A673 (cell line): Measurements from ENCODE around the gene LMNTD2. TPM values are rescaled to one million over a fixed set of nuclear protein-coding genes. Genes with fewer than 3 reads are reported as not detected.

Experiments used
- BruUV-seq: library from RNA; stranded (reverse); fragments of 400-500 nt; replicated peaks from 2 replicates; lab custom pipeline; 2021; lab: Mats Ljungman, UMichigan
- CTCF ChIA-PET: fragments of 300-600 bp; sonication (Branson Sonifier 250); formaldehyde crosslinking; loops from one replicate; lab custom pipeline; 2022; ENCODE audit warnings: antibody characterized with exemption; lab: Charles Lee
- POLR2A ChIA-PET: fragments of 300-600 bp; sonication (Branson Sonifier 250); formaldehyde crosslinking; loops from one replicate; lab custom pipeline; 2022; ENCODE audit warnings: antibody characterized with exemption; ENCODE audit not compliant: low non-redundant PET; lab: Charles Lee
- DNase-seq: peaks from one replicate; pipeline ENCODE4 v3.0.0-alpha.2; 2015; ENCODE audit warnings: low spot score
- H3K27ac ChIP-seq: fragments of 200-600 bp; sonication (generic); 2 replicates; pipeline ENCODE4 v1.5.1; 2016; ENCODE audit warnings: mixed run types, low read depth, mild to moderate bottlenecking, mixed read lengths, antibody characterized with exemption, low read length; ENCODE audit not compliant: poor library complexity, severe bottlenecking
- H3K27me3 ChIP-seq: fragments of 200-600 bp; sonication (generic); replicated peaks from 2 replicates; pipeline ENCODE4 v1.6.1; 2017; ENCODE audit warnings: mixed run types, low read depth, mild to moderate bottlenecking, mixed read lengths, antibody characterized with exemption, low read length; ENCODE audit not compliant: insufficient read depth, poor library complexity
- H3K36me3 ChIP-seq: fragments of 200-600 bp; sonication (generic); 2 replicates; pipeline ENCODE4 v1.6.1; 2016; ENCODE audit warnings: mixed run types, mild to moderate bottlenecking, mixed read lengths, antibody characterized with exemption, low read length; ENCODE audit not compliant: insufficient read depth, poor library complexity, severe bottlenecking
- H3K4me1 ChIP-seq: fragments of 200-600 bp; sonication (generic); 2 replicates; pipeline ENCODE4 v1.6.1; 2017; ENCODE audit warnings: mixed run types, mild to moderate bottlenecking, mixed read lengths, antibody characterized with exemption, low read length; ENCODE audit not compliant: insufficient read depth, poor library complexity, severe bottlenecking
- H3K4me3 ChIP-seq: fragments of 200-600 bp; sonication (generic); 2 replicates; pipeline ENCODE4 v1.5.1; 2016; ENCODE audit warnings: low read depth, mixed run types, mild to moderate bottlenecking, mixed read lengths, low read length; ENCODE audit not compliant: poor library complexity, severe bottlenecking
- H3K9me3 ChIP-seq: fragments of 200-600 bp; sonication (generic); 2 replicates; pipeline ENCODE4 v1.6.1; 2016; ENCODE audit warnings: mixed run types, low read depth, mild to moderate bottlenecking, mixed read lengths, antibody characterized with exemption, low read length; ENCODE audit not compliant: poor library complexity, severe bottlenecking
- EZH2 ChIP-seq: fragments of 200-600 bp; sonication (generic); IDR thresholded peaks from 2 replicates; pipeline ENCODE4 v1.6.1; 2017; ENCODE audit warnings: borderline replicate concordance, low read depth, mild to moderate bottlenecking, mixed read lengths, antibody characterized with exemption, low read length; ENCODE audit not compliant: poor library complexity, severe bottlenecking
- intact Hi-C: fragments of 100-400 bp; cut with micrococcal nuclease; formaldehyde crosslinking; loops from one replicate; pipeline ENCODE4 v1.10.0; 2022; ENCODE audit not compliant: unreplicated experiment
- total RNA-seq: library from RNA; stranded (reverse); gene quantifications from 2 replicates; pipeline ENCODE4 v1.2.3, GENCODE V29; 2021
- TF ChIP-seq, protein P1 (sequence below): fragments of 300-800, 200-600 bp; sonication (generic); conservative IDR thresholded peaks from 2 replicates; pipeline ENCODE4 v1.5.1; 2017; ENCODE audit warnings: low read depth, mild to moderate bottlenecking, antibody characterized with exemption, low read length, moderate library complexity, mixed read lengths

The LMNTD2 gene
- total RNA-seq, 1 experiment from 2014 or later: 1.1 TPM

DNA sequence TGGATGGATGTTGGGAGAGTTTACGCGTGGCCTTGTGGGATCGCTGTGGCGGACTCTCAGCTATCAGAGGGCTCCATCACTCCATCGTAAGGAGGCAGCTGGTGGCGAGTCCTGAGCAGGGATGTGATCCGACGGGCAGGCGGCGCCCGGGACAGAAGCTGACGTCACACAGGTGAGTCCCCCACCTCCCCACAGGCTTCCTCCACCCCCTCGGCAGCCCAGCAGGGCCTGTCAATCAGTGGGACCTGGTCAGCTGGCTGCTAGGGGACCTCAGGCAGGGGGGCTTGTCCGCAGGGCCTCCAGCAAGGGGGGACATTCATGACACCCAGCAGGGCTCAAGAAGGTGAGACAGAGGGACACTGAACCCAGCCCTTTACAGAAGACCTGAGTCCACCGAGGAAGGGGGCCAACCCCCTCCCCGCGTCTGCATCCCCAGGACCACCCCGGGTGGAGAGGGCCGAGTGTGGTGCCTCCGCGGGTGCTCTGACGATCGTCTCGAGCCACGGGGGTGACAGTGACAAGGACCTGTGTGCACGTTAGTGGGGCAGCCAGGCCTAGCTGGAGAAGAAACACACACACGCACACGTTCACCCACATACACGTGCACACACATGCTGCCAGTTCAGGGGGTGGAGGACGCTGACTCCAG lies 32.2 kb downstream of the LMNTD2 start:
- Histone ChIP-seq H3K27ac (no peak overlapping the region), H3K27me3 (no peaks in the 10 kb centered on the region), H3K36me3 (peaks cover 14% of the 10 kb centered on the region), H3K4me3 (no peak overlapping the region), H3K4me1 (no peaks in the 10 kb centered on the region), H3K9me3 (no peaks in the 10 kb centered on the region)
- intact Hi-C loops: no loop called here
- no peak for DNase-seq
- POLR2A ChIA-PET: no interaction called here
- no TSS peak for BruUV-seq
- TF ChIP-seq, protein P1, sequence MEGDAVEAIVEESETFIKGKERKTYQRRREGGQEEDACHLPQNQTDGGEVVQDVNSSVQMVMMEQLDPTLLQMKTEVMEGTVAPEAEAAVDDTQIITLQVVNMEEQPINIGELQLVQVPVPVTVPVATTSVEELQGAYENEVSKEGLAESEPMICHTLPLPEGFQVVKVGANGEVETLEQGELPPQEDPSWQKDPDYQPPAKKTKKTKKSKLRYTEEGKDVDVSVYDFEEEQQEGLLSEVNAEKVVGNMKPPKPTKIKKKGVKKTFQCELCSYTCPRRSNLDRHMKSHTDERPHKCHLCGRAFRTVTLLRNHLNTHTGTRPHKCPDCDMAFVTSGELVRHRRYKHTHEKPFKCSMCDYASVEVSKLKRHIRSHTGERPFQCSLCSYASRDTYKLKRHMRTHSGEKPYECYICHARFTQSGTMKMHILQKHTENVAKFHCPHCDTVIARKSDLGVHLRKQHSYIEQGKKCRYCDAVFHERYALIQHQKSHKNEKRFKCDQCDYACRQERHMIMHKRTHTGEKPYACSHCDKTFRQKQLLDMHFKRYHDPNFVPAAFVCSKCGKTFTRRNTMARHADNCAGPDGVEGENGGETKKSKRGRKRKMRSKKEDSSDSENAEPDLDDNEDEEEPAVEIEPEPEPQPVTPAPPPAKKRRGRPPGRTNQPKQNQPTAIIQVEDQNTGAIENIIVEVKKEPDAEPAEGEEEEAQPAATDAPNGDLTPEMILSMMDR: no peak
- no peak for TF ChIP-seq EZH2
- CTCF ChIA-PET: no interaction called here

DNA sequence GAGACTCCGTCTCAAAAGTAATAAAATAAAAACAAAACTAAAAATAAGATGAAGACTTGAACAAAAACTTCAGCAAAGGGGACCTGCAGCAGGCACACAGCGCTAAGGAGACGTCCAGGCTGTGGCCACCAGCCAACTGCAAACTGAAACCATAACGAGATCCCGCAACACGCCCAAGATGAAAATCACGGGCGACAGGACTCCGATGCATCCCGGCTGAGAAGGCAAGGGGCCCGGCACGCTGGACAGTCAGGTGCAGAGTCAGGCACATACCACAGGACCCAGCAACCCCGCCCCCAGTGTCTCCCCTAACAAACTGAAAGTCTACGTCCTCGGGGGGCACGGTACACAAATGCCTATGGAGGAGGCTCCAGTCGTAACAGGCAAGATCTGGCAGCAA lies 34.3 kb downstream of the LMNTD2 start:
- DNase-seq: no peak
- Histone ChIP-seq H3K36me3 (no peaks in the 10 kb centered on the region), H3K27ac (no peak overlapping the region), H3K4me1 (no peaks in the 10 kb centered on the region), H3K27me3 (no peaks in the 10 kb centered on the region), H3K9me3 (no peaks in the 10 kb centered on the region), H3K4me3 (no peak overlapping the region)
- BruUV-seq: no TSS peak
- TF ChIP-seq EZH2: no peak
- TF ChIP-seq, protein P1: no peak
- ChIA-PET POLR2A (no interaction called here), CTCF (no interaction called here)
- intact Hi-C loops: no loop called here

DNA sequence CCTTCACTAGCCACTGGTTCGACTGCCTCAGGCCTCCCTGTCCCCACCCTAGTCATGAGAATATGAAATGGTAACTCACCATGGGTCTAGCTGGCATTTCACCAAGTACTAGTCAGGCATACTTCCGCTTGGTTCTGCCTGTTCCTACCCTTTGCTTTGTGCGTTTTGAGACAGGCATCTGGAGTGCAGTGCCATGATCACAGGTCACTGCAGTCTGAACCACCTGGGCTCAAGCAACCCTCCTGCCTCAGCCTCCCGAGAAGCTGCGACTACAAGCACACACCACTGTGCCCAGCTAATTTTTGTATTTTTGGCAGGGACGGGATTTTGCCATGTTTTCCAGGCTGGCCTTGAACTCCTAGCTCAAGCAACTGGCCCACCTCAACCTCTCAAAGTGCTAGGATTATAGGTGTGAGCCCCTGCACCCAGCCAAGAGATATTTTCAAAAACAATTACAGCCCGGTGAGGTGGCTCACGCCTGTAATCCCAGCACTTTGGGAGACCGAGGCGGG lies 39.3 kb downstream of the LMNTD2 start:
- ChIA-PET CTCF (no interaction called here), POLR2A (no interaction called here)
- BruUV-seq: no TSS peak
- Histone ChIP-seq H3K4me1 (no peaks in the 10 kb centered on the region), H3K36me3 (no peaks in the 10 kb centered on the region), H3K9me3 (no peaks in the 10 kb centered on the region), H3K27me3 (no peaks in the 10 kb centered on the region), H3K27ac (no peak overlapping the region), H3K4me3 (no peak overlapping the region)
- TF ChIP-seq EZH2: no peak
- TF ChIP-seq, protein P1: no peak
- intact Hi-C loops: no loop called here
- DNase-seq: no peak
